OCI-LY3 (cell line): ENCODE data around the gene DCC.

Source experiments
- CTCF ChIP-seq: fragments of 200-600, 300-600 bp; sonication (generic); IDR thresholded peaks from 2 replicates; pipeline ENCODE4 v1.5.1; 2014; ENCODE audit warnings: antibody characterized with exemption, low read length, low read depth
- EZH2phosphoT487 ChIP-seq: fragments of 200-600 bp; shearing (Covaris generic); IDR thresholded peaks from 2 replicates; pipeline ENCODE4 v1.6.1; 2018; ENCODE audit warnings: antibody characterized with exemption, mixed run types, low read depth

GRCh38 chr18:52615321-52615720, 275.3 kb downstream of the DCC start:
- TF ChIP-seq CTCF = no peak
- no peak for TF ChIP-seq EZH2phosphoT487
